Left ventricle myocardium inferior (tissue), 1 donor: Measurements from ENCODE around the gene RAP1GAP2. TPM values are rescaled to one million over a fixed set of nuclear protein-coding genes. Genes with fewer than 3 reads are reported as not detected.
A peak's percentile ranks its signal among the peaks of the same experiment; 100 is the strongest.

Experiments used
- DNase-seq: peaks from one replicate; pipeline ENCODE4 v3.0.0-alpha.2; 2020
- H3K27ac ChIP-seq: fragments of 200-600 bp; replicated peaks from 2 replicates; pipeline ENCODE4 v1.8.0; 2021
- H3K27me3 ChIP-seq: fragments of 200-600 bp; 2 replicates; pipeline ENCODE4 v1.8.0; 2021; ENCODE audit warnings: low read depth
- H3K36me3 ChIP-seq: fragments of 200-600 bp; 2 replicates; pipeline ENCODE4 v1.8.0; 2021
- H3K4me1 ChIP-seq: fragments of 200-600 bp; 2 replicates; pipeline ENCODE4 v1.8.0; 2021
- H3K4me3 ChIP-seq: fragments of 200-600 bp; 2 replicates; pipeline ENCODE4 v1.8.0; 2021; ENCODE audit warnings: mild to moderate bottlenecking, moderate library complexity
- H3K9me3 ChIP-seq: fragments of 200-600 bp; replicated peaks from 2 replicates; pipeline ENCODE4 v1.8.0; 2021
- intact Hi-C: fragments of 100-400 bp; cut with micrococcal nuclease; formaldehyde crosslinking; loops from one replicate; pipeline ENCODE4 v1.11.0; 2022
- total RNA-seq: library from RNA; stranded (reverse); fragmentation: NEBNext Ultra II Directional; extraction: Animal tissue kit (Norgen Biotek cat#: 25700); gene quantifications from one replicate; pipeline ENCODE4 v1.2.1, GENCODE V29; 2021
- TF ChIP-seq, protein P1 (sequence below): fragments of 200-600 bp; IDR thresholded peaks from 2 replicates; pipeline ENCODE4 v1.8.0; 2021; ENCODE audit warnings: antibody characterized with exemption, mild to moderate bottlenecking, borderline replicate concordance
- donor health status: DM: no; HTN: yes; CAD: no; lungs with severe emphysema.

Gene RAP1GAP2
- total RNA-seq, 1 donor from 2014 or later = 63.8 TPM

DNA sequence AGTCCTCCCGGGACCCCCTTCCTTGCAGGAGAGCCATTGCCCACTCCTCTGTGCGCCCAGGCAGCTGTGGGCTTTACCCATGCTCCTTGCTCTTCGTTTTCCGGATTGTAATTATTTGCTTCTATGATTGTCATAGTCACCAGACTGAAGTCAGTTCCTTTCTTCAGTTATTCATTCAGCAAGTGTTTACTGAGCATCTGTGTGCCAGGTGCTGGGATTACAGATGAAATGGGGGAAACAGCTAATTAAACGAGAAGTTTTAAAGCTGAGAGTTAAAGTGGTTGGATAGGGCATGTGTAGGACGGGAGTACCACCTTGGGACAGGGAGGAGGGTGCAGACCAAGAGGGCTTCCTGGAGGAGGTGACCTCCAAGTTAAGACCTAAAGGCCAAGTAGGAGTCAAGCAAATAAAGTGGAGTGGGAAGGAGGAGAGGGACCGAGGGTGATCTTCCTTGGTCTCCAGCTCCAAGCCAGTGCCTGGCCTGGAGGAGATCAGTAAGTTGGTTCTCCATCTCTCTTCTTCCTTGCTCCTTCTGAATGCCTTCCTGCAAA lies 140.6 kb downstream of the RAP1GAP2 start:
- TF ChIP-seq, protein P1, sequence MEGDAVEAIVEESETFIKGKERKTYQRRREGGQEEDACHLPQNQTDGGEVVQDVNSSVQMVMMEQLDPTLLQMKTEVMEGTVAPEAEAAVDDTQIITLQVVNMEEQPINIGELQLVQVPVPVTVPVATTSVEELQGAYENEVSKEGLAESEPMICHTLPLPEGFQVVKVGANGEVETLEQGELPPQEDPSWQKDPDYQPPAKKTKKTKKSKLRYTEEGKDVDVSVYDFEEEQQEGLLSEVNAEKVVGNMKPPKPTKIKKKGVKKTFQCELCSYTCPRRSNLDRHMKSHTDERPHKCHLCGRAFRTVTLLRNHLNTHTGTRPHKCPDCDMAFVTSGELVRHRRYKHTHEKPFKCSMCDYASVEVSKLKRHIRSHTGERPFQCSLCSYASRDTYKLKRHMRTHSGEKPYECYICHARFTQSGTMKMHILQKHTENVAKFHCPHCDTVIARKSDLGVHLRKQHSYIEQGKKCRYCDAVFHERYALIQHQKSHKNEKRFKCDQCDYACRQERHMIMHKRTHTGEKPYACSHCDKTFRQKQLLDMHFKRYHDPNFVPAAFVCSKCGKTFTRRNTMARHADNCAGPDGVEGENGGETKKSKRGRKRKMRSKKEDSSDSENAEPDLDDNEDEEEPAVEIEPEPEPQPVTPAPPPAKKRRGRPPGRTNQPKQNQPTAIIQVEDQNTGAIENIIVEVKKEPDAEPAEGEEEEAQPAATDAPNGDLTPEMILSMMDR = no peak
- no peak for DNase-seq
- Histone ChIP-seq H3K36me3 (peaks cover 4% of the 10 kb centered on the region), H3K4me3 (no peak overlapping the region), H3K9me3 (no peaks in the 10 kb centered on the region), H3K27ac (no peak overlapping the region), H3K4me1 (peaks cover 18% of the 10 kb centered on the region), H3K27me3 (no peaks in the 10 kb centered on the region)
- intact Hi-C loops = no loop called here

DNA sequence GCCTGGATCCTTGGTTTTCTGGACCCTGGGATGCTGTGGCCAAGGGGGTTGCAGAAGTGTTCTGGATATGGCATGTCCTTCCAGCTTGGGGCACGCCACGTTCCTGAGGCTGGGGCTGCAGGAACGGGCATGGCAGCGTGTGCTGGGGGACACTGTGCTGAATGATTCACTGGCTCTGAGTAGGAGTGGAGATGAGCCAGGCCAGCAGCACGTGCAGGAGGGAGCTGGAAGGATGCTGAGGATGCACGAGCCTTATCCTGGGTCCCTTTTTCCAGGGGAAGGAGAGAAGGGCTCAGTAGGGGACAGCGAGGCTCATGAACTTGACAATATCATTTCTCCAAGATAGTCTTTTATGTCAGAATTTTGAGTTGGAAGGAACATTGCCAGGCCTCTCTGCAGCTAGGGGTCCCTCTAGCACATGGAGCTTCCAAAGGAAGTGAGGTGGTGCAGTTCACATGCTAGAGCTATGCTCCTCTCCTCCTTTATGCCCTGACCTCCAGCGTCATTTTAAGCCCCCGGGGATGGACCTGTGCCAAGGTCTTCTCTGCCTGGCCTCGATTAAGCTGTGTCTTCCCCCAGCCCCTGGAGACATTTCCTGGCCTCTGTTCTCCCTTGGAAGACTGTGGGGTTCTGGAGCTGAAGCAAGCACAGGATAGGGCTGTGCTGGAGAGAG lies 141.2 kb downstream of the RAP1GAP2 start:
- Histone ChIP-seq H3K9me3 (no peaks in the 10 kb centered on the region), H3K27me3 (no peaks in the 10 kb centered on the region), H3K27ac (no peak overlapping the region), H3K36me3 (peaks cover 4% of the 10 kb centered on the region), H3K4me1 (peaks cover 18% of the 10 kb centered on the region), H3K4me3 (no peak overlapping the region)
- TF ChIP-seq, protein P1 = no peak
- intact Hi-C loops = no loop called here
- no peak for DNase-seq

DNA sequence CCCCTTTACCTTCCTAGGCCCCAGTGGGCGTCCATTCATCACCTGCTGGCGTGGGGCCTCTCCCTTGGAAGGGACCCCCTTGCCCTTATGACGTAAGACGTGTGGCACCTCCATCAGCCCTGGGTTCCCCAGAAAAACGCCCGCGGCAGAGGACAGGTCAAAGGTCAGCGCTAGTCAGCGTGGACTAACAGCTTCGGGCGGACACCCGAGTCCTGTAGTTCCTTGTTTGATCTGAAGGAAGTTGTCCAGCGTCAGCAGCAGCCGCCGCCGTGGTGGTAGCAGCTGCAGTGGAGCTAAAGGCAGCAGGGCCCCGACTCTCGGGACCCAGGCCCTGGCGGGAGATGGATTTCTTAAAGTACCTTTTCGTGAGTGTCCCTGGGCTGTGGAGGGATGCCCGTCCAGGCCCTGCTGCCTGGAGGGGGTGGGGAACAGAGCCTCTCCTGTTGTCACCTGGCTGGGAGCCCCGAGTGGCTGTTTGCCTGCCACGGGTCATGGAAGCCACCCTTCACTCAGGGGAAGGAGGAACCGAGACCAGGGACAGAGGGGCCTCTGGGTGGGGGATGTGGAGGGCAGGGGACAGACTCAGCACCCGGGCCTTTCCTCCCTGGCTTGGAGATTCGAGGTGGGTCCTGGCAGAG lies 143.6 kb downstream of the RAP1GAP2 start:
- TF ChIP-seq, protein P1 = no peak
- no peaks in the 10 kb centered on the region for H3K9me3 ChIP-seq
- DNase-seq = peak; percentile 35

DNA sequence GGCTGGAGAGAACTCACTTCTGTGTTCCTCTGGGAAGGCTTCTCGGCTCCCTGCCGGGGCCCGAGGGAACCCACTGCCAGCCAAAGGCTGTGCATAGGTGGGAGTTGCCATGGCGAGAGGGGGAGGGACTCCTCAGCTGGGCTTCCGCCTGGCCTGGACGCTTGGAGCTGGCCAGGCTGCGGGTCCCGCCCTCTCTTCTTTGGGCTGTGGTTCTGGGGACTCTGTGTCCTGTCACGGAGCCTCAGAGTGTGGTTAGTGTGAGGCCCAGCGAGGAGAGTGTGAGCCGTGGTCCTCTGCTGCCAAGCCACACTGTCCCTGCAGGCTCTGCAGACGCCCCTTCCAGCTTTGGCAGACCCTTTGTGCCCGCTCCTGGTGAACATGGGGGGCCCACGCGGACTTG lies 144.1 kb downstream of the RAP1GAP2 start:
- Histone ChIP-seq H3K36me3 (no peaks in the 10 kb centered on the region), H3K9me3 (no peaks in the 10 kb centered on the region), H3K27ac (peak overlapping the region; percentile 85), H3K27me3 (no peaks in the 10 kb centered on the region), H3K4me3 (peak overlapping the region; percentile 34), H3K4me1 (peaks cover 18% of the 10 kb centered on the region)
- intact Hi-C loops = no loop called here
- TF ChIP-seq, protein P1 = no peak
- DNase-seq = peak; percentile 70

More for the DNA sequence above, 143.6 kb downstream of the RAP1GAP2 start:
- no peaks in the 10 kb centered on the region for H3K36me3 ChIP-seq
- peak overlapping the region; percentile 85 for H3K27ac ChIP-seq
- H3K4me1 ChIP-seq = peaks cover 18% of the 10 kb centered on the region
- peak overlapping the region; percentile 34 for H3K4me3 ChIP-seq
- no peaks in the 10 kb centered on the region for H3K27me3 ChIP-seq
- intact Hi-C loops = no loop called here

DNA sequence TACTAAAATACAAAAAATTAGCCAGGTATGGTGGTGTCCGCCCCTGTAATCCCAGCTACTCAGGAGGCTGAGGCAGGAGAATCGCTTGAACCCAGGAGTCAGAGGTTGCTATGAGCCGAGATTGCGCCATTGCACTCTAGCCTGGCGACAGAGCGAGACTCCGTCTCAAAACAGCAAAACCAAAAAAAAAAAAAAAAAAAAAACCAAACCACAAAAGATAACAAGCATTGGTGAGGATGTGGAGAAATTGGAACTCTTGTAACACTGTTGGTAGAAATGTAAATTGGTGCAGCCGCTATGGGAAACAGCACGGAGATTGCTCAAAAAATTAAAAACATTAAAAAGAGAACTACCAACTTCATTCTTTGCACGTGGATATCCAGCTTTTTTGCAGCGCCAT lies 147.7 kb downstream of the RAP1GAP2 start:
- no peak overlapping the region for H3K27ac ChIP-seq
- peaks cover 32% of the 10 kb centered on the region for H3K4me1 ChIP-seq
- intact Hi-C loops = no loop called here
- no peaks in the 10 kb centered on the region for H3K27me3 ChIP-seq
- DNase-seq = no peak
- TF ChIP-seq, protein P1 = no peak
- no peak overlapping the region for H3K4me3 ChIP-seq
- H3K36me3 ChIP-seq = no peaks in the 10 kb centered on the region
- no peaks in the 10 kb centered on the region for H3K9me3 ChIP-seq
